NCI-H82 (cell line): ENCODE results near the gene NTNG1.
"Not testable (repeated sequence)": the region's sequence is repeated elsewhere in the genome, so short reads cannot be mapped to it uniquely, and the experiment has no call there.

Source experiments
- DNase-seq: peaks from one replicate; lab custom pipeline; 2025; lab: John Stamatoyannopoulos, UW

NTNG1 gene

GRCh38 chr1:107142666-107143065 is 1.8 kb downstream of the NTNG1 start:
- no peak for DNase-seq

- DNase-seq: no peak
These were observed 4.8 kb downstream of the NTNG1 start for GRCh38 chr1:107145637-107146036.

- DNase-seq: no peak
These were observed 7.0 kb downstream of the NTNG1 start for GRCh38 chr1:107147843-107148242.

- DNase-seq: no peak
These were observed 9.1 kb downstream of the NTNG1 start for GRCh38 chr1:107149946-107150345.

GRCh38 chr1:107151295-107151694 is 10.5 kb downstream of the NTNG1 start:
- DNase-seq: no peak

- DNase-seq: no peak
These were observed 11.6 kb downstream of the NTNG1 start for GRCh38 chr1:107152395-107152794.

GRCh38 chr1:107153014-107153413 is 12.2 kb downstream of the NTNG1 start:
- peak; percentile 32 for DNase-seq

- no peak for DNase-seq
These were observed 17.7 kb downstream of the NTNG1 start for GRCh38 chr1:107158496-107158895.

GRCh38 chr1:107158991-107159390 is 18.2 kb downstream of the NTNG1 start:
- DNase-seq: no peak

GRCh38 chr1:107162745-107163144 is 21.9 kb downstream of the NTNG1 start:
- DNase-seq: no peak

GRCh38 chr1:107164901-107165300 is 24.1 kb downstream of the NTNG1 start:
- DNase-seq: not testable (repeated sequence)

GRCh38 chr1:107169615-107170014 is 28.8 kb downstream of the NTNG1 start:
- DNase-seq: peak; percentile 35

- no peak for DNase-seq
These were observed 30.5 kb downstream of the NTNG1 start for GRCh38 chr1:107171333-107171732.

GRCh38 chr1:107172450-107173170 is 31.8 kb downstream of the NTNG1 start:
- no peak for DNase-seq

GRCh38 chr1:107175102-107175909 is 34.5 kb downstream of the NTNG1 start:
- no peak for DNase-seq

GRCh38 chr1:107181253-107181969 is 40.6 kb downstream of the NTNG1 start:
- no peak for DNase-seq

GRCh38 chr1:107183011-107183410 is 42.2 kb downstream of the NTNG1 start:
- DNase-seq: peak; percentile 26

GRCh38 chr1:107184888-107185287 is 44.0 kb downstream of the NTNG1 start:
- DNase-seq: peak; percentile 31

GRCh38 chr1:107187399-107187798 is 46.6 kb downstream of the NTNG1 start:
- no peak for DNase-seq

- DNase-seq: no peak
These were observed 47.3 kb downstream of the NTNG1 start for GRCh38 chr1:107188160-107188559.

GRCh38 chr1:107194380-107194779 is 53.5 kb downstream of the NTNG1 start:
- no peak for DNase-seq

- DNase-seq: no peak
These were observed 54.6 kb downstream of the NTNG1 start for GRCh38 chr1:107195476-107195875.
